ENCODE data around the gene CELF4.

Gene CELF4

DNA sequence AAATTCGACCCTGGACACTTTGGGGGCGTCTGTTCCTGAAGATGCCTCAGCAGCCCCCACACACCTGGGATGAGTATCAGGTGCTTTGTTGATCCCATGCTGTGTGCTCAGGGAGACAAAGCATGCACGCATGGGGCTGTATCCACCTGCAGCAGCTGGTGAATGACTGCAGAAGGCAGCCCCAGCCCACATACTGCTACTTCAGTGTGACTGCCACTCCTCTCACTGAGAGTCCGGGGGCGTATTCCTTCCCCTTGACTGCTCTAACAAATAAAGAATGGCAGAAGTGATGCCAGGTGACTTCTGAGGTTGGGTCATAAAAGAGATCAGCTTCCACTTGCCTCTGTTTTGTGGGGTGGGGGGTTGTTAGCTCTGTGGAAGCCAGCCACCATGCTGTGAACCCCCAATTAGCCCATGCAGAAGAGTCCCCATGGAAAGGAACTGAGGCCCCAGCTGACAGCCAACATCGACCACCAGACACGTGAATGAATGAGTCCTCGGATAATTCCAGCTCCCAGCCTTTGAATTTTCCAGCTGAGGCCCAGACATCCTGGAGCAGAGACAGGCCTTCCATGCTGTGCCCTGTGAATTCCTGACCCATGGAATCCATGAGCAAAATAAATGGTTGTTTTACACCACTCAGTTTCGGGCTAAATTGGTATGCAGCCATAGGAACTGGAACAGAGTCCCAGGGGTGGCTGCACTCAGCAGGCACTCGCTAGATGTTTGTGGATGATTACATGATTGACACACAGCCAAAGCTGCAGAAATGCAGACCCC is 289.3 kb downstream of the CELF4 start:
- DNase-seq: no peak
- no peak for ATAC-seq

DNA sequence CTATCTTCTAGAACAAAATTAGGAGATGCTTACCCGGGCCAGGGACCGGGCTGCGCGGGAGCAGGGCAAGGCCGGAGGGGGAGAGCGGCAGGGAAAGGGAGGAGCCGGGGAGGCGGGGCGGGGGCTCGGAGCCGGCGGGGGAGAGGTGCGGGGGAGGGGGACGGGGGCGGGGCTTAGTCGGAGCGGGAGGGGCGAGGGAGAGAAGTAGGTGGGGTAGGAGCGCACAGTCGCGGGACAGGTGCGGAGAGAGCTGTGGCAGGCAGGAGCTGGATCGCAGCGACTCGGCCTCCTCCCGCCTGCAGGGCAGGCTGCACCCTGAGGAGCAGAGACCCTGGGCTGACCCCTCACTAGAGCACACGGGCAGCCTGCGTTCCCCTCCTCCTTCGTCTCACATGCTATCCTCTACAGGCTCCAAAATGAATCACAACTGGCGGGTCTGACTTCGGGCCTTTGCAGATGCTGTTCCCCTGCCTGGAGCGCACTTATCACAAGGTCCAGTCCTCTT is 290.3 kb downstream of the CELF4 start:
- ATAC-seq: no peak
- DNase-seq: no peak

DNA sequence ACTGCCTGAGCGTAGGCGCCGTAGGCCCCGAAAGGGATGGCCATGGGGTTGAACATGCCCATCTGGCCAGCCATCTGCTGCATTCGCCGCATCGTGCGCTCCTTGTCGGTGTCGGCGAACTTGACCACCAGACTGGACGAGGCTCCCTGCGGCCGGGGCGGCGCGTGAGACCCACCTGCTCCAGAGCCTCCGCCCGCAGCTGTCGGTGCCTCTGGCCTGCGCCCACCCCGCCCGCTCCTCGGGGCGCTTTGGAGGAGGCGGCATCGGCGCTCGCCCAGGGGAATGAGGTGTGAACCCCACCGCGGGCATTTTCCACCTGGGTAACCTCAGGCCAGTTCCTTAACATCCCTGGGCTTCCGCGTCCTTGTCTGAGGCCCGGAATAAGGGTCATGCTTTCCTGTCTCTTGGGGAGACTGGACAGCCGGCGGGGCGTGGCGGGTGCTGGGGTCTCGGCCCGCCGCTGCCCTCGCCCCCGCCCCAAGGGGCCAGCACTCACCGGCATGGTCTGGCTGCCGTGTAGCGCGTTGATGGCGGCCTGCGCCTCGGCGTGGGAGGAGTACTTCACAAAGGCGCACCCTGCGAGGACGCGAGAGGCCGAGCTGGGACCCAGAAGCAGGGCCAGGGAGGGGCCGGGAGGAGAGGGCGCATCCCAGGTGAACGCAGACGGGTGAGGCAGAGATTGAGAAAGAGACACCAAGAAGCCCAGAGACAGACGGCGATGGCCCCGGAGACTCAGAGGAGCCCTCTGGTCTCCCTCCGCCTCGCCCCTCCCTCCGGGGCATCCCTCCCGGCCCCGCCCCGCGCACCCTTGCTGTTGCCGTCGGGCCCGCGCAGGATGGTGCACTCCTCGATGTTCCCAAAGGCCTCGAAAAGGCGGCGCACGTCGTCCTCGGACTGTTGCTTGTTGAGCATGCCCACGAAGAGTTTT is 291.0 kb downstream of the CELF4 start:
- ATAC-seq: no peak
- no peak for DNase-seq

DNA sequence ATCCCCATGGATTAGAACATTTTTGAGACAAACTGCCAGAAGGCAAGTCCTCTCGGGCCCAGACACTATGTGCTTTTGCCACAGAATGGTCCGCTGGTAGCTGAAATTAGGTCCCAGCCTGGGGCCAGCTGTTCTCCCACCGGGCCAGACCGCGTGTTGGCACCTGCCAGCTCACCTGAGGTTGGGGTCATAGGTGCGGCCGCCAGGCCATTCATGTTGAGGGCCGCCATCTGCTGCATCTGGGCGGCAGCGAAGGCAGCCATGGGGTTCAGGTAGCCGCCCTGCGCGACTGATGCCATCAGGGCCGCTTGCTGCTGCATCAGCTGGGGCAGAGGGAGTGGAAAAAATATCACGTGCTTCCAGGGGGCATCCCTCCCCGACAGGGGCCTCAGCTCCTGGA is 292.8 kb downstream of the CELF4 start:
- DNase-seq: no peak

DNA sequence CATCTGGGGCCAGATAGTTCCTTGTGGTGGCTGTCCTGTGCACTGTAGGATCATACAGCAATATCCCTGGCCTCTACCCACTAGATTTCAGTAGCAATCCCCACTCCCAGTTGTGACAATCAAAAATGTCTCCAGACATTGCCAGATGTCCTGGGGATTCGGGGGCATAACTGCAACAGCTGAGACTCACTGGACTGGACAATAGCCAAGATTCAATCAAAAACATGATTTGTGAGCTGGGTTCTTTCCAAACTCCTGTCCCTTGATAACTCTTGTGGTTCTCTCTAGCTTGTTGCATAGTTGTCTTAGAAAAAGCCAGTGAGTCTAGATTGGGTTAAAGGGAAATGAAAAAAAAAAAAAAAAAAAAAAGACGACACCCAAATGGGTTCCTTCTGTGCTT is 293.4 kb downstream of the CELF4 start:
- DNase-seq (no peak), ATAC-seq (no peak)

More for the DNA sequence above, 292.8 kb downstream of the CELF4 start:
- no peak for ATAC-seq

DNA sequence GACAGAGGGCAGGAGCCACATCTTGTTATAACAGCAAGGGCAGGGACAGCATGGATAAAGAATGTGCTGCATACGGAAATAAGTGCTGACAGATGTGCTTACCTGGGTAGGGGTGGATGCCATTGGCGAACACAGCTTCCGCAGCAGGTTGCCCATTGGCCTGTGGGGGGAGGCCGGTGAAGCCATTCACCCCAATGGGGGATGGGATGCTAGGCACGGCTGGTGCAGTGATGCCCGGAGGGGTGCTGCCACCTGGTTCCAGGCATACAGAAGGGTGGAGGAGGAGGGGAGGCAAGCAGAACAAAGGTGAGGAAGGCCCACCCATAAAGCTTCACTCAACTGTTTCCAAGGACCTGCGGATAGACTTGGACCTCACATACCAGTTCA is 294.9 kb downstream of the CELF4 start:
- ATAC-seq (no peak), DNase-seq (no peak)

DNA sequence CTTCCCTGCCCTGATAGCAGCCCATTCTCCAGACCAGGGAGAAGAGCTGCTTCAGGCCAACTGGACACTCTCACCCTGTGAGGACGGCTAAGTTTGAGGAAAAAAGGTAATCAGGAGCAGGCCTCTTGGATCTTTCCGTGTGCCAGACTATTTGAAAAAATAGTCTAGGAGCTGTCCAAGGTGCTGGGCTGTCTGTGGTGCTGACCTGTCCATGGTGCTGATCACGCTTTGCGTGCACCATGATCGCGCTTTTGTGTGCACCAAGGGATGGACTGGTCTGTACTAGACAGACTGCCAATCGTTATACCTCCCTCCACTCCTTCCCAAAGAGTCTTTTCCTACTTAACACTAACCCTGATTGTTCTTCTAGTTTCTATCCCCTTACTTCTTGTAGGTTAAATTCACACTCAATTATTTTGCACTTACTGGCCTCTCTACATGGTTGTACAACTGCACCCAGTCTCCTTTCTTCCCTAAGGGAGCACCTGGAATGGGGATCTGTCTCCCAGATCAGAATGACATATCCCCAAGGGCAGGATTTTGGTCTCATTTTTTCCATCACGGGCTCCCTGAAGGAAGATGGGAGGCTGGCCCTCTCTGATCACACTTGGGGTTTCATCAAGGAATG is 295.4 kb downstream of the CELF4 start:
- DNase-seq: peak; percentile 47
- no peak for ATAC-seq

DNA sequence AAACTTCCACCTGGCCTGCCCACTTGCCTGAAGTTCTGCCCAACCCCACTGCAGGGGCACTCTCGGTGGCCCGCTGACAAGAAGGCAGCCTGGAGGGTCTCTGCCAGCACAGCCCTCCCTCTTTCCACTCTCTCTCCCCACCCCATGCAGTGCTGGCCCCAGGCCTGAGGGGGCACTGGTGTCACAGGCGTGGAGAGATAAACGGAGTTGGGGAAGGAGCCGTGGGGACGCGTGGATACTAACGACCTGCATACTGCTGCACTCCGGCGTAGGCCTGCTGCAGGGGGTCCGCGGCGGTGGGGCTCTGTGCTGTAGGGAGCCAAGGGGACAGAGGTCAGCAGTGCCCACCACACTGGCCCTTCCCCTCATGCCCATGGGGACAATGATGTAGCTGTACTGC is 299.3 kb downstream of the CELF4 start:
- DNase-seq: no peak
- ATAC-seq: no peak

DNA sequence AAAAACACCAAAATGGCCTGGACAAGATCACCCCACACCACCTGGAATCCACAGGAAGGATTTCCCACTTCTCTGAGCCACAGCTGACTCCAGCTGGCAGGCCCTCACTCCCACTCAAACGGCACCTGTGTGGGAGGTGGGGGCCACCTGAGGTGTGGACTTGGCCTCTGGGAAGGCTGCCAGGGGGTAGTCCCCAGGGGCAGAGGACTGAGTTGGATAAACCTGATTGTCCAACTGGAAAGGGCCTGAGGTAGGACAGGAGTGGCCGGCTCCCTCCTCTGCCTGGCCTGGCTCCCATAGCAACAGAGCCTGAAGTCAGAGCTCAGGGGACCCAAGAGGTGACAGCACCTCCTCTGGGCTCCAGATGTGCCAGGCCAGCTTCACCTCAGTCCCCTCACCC is 300.2 kb downstream of the CELF4 start:
- no peak for DNase-seq
- no peak for ATAC-seq

DNA sequence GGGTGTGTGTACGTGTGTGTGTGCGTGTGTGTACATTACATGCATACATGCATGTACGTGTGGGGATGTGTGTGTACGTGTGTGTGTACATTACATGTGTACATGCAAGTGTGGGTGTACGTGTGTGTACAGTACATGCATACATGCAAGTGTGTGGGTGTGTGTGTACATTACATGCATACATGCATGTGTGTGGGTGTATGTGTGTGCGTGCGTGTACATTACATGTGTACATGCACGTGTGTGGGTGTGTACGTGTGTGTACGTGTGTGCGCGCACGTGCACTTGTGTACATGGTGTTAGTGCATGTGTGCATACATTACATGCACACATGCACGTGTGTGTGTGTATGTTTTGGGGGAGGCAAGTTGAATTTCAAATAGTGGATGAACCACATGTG is 300.6 kb downstream of the CELF4 start:
- ATAC-seq (no peak), DNase-seq (no peak)

DNA sequence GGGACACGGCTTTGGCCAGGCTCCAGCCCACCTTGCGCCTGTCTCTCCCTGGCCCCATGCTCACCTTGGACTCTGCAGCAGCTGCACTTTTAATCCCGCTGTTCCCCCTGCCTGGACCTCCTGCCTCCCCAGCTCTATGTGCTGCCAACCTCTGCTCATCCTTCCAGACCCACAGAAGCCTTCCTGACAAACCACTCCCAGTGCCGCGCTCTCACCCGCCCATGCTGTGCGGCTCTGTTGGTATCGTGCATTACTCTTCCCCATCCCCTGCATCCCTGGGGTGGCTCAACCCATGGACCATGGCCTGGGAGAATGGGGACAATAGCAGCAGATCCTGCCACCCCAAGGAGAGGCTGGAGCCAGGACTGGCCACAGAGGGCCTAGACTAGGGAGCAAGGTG is 303.6 kb downstream of the CELF4 start:
- DNase-seq: no peak
- ATAC-seq: no peak

DNA sequence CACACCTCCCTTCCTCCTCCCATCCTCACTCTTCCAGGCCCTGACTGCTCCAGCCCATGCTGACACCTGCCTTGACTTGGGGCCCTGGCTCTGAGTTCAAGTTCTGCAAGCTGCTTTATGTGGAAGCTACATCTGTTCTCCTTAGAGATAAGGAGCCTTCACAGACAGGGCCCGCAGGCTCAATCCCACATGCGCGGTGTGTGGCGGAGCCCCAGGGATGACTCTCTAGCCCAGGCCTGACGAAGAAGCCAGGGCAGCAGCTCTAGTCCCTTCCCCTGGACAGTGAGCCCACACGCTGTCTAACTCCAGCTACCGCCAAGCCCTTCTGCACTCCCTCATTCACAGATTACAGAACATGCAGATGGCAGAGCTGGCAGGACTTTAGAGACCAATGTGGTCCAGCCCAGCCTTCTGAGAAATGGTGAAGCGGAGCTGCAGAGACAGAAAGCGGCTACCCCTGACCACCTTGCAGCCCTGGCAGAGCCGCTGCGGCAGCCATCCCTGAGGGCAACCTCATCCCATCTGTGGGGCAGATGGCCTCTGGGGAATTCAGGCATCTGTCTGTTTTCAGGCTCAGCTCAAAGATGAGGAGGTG is 304.3 kb downstream of the CELF4 start:
- DNase-seq (no peak), ATAC-seq (no peak)

DNA sequence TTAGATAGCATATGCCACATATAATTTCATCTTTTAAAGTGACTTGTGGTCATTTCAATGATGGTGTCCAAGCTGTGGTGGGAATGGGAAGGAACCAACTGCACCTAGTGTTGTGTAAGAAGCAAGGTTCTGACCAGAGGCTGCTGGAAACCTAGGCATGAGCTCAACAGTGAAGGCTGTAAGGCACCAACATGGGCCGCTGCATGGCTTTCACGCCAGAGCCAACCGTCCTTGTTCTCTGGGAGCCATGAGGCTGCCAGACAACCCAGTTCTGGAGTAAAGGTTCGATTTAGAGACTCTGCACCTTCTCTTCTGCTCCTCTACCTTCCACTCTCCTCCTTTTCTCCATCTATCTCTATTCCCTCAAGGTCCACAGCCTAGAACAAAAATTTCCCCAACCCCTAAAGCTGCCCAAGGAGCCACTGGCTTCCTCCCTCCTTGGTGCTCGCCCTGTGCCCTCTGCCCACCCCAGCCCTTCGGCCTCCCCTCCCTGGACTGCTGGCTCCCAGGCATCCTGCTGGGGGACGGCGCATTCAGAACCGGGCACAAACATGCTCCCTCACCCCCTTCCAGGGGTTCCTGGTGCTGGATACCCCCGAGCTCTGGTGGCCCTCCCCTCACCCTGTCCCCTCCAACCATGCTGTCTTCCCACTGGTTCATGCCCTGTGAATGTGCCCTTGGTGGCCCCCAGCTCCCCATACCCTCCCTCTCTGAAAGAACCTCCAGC is 305.1 kb downstream of the CELF4 start:
- ATAC-seq (no peak), DNase-seq (no peak)

DNA sequence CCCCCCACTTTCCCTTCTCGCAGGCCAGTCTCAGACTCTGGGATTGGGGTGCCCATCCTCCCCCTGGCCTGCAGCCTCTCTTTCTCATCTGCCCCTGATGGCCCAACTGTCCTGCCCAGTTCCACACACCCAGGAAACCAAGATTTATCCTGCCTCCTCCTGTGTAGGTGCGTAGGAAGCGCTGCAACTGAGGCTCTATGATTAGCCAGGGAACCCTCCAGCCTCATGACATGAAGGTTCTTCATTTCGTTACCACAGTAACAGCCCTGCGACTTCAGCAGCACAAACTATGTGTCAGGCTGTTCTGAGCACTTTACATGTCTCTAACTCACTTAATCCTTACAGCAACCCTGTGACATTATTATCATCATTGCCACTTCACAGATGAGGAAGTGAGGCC is 305.9 kb downstream of the CELF4 start:
- ATAC-seq: no peak

DNA sequence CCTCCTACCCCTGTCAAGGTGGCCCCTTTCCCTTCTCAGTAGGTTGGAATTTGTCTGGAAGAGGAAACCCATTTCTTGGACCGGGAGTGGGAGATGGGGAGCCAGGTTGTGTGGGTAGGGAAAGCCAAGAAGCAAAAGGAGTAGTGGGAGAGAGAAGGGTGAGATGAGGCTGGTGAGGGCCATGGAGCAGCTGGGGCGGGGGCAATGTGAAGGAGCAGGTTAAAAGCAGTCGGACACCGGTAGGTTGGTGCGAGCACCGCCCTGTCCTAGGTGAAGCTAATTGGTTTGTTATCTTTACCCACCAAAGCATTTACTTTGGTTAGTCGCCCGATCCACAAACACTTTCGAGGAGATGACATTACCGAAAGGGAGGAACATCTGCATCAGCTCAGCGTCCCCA is 306.8 kb downstream of the CELF4 start:
- ATAC-seq (no peak), DNase-seq (no peak)

More for the DNA sequence above, 305.9 kb downstream of the CELF4 start:
- no peak for DNase-seq

DNA sequence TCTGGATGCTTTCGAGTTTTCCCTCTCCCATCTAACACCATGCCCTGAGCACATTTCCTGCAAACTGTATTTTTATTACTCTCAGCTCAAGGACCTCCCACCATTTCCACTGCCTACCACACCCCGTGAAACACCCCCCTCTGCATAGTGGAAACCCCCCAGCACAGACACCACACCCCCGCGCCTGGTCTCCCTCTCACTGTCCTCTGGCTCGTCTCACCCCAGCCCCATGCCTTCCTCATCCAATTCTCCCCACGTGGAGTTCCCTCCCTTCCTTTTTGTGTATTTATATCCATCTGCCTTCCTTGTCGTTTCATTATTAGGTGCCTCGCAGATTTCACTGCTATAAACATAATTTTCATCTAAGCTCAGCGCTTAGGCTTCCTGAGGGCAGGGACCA is 307.5 kb downstream of the CELF4 start:
- DNase-seq (no peak), ATAC-seq (no peak)

DNA sequence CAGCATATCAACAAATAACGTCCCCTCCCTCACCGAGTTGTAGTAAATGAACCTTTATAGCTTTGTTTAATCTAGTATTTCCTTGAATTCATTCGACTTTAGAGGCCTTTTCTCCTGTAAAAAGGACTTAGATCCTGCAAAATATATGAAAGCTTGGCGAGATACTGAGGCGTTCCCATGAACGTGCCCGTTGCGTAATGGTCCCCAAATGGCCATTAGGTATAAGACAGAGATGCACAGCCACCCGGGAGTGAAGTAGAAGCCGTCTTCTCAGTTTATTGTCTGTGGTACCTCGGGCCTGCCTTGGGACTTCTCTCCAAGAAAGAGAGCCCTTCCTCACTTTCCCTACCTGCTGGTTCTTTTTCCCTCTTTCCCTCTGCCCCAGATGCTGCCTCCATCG is 310.6 kb downstream of the CELF4 start:
- no peak for ATAC-seq

DNA sequence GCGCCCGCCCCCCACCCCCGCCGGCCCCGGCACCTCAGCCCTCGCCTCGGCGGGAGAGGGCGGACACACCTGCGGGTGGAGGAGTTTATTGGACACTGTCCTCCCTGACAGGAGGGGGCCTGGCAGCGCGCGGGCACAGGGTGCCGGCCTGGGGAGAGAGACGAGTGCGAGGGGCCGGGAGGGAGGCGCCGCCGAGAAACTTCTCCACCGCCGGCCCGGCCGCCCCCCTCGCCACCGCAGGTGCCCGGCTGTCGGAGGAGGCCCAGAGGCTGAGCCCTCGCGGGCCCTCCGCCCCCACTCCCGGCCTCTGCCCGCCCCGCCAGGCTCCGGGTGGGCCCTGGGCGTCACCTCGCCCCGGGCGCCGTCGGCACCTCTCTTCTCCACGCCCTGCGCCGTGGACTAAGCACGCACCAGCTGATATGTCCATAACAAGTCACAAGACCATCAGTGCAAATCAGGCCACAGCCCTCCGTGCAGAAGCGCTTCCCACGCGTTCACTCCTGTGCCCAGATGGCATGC is 311.3 kb downstream of the CELF4 start:
- peak; percentile 14 for ATAC-seq

More for the DNA sequence above, 310.6 kb downstream of the CELF4 start:
- no peak for DNase-seq

DNA sequence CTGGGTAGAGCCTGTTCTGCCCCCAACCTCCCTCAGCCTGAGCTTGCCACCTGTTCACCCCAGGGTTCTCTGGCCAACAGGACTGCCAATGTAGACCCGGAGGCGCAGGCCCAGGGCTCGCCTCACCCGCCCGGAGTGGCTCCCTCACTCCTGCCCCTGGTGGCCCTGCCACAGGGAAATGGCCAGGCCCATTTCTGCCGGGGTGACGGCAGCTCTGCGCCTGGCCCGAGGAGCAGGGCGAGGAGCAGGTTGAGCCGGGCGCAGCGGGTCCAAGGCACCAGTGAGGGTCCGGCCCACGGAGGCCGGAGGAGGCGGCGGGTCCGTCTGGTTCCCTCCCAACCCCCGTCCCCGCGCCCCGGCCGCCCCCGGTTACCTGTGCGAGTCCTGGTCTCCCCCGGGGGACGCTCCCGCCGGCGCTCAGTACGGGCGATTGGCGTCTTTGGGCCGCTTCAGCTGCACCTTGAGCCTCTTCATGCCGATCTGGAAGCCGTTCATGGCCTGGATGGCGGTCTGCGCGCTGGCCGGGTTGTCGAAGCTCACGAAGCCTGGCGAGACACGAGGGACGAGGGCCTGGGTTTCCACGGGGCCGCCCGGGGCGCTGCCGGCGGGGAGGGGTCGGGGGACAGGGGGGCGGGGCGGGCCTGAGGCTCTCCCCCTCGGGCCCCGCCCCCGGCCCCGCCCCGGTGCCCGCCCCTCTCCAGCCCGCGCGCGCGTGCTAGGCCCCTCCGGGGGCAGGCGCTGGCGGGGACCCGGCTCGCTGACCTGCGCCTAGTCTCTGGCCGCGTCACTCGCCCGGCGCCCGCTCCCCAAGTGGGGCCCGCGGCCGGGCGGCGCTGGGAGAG is 312.0 kb downstream of the CELF4 start:
- DNase-seq: peak; percentile 6
- peak; percentile 10 for ATAC-seq

More for the DNA sequence above, 311.3 kb downstream of the CELF4 start:
- DNase-seq: no peak

DNA sequence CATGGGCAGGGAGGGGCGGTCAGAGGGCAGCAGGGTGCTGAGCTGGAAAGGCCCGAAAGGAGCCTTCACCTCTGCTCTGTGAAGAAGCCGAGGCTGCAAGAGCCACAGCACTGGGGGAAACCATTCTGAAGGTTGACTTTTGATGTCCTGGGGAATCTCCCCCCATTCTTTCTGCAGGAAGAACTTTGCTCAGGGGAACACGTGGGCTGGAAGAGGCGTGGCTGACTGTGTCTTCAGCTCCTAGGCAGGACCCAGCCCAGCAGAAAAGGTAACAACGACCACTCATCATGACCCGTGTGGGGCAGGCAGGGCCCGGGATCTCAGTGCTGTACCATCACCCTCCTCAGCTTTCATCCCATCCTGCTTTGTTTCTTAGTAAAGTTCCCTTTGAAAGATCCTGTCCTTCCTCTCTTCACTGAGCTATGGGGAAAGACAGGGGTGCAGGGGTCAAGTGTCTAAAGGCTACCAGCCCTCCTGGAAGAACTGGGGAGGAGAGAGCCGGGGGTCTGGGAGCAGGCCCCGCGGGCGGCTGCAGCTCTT is 312.7 kb downstream of the CELF4 start:
- ATAC-seq (no peak), DNase-seq (no peak)
